ENCODE results near the gene WFIKKN2. TPM values are rescaled to one million over a fixed set of nuclear protein-coding genes. Genes with fewer than 3 reads are reported as not detected.

Gene WFIKKN2
- total RNA-seq, 4 donors from 2014 or later, result 0.16 TPM; not detected in 3

- TF ChIP-seq, protein P1, sequence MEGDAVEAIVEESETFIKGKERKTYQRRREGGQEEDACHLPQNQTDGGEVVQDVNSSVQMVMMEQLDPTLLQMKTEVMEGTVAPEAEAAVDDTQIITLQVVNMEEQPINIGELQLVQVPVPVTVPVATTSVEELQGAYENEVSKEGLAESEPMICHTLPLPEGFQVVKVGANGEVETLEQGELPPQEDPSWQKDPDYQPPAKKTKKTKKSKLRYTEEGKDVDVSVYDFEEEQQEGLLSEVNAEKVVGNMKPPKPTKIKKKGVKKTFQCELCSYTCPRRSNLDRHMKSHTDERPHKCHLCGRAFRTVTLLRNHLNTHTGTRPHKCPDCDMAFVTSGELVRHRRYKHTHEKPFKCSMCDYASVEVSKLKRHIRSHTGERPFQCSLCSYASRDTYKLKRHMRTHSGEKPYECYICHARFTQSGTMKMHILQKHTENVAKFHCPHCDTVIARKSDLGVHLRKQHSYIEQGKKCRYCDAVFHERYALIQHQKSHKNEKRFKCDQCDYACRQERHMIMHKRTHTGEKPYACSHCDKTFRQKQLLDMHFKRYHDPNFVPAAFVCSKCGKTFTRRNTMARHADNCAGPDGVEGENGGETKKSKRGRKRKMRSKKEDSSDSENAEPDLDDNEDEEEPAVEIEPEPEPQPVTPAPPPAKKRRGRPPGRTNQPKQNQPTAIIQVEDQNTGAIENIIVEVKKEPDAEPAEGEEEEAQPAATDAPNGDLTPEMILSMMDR (IDR thresholded peaks at IDR 0.05; ENCODE audit: low read depth), result no peak
Measured at GRCh38 chr17:50820651-50821050, 14.7 kb upstream of the WFIKKN2 start.

- TF ChIP-seq, protein P1 (IDR thresholded peaks at IDR 0.05; ENCODE audit: low read depth), result no peak
Measured at GRCh38 chr17:50822550-50822949, 12.8 kb upstream of the WFIKKN2 start.

DNA sequence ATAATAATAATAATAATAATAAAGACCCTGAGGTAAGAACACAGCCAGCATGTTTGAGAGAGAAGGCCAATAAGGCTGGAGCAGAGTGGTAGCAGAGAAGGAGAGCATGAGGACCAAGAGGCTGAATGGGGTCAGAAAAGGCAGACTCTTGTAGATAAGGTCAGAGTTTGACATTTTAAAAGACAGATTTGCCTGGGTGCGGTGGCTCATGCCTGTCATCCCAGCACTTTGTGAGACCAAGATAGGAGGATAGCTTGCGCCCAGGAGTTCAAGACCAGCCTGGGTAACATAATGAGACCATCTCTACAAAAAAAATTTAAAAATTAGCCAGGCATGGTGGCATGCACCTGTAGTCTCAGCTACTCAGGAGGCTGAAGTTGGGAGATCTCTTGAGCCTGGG lies 11.0 kb upstream of the WFIKKN2 start:
- TF ChIP-seq, protein P1 (IDR thresholded peaks at IDR 0.05; ENCODE audit: low read depth), result no peak

DNA sequence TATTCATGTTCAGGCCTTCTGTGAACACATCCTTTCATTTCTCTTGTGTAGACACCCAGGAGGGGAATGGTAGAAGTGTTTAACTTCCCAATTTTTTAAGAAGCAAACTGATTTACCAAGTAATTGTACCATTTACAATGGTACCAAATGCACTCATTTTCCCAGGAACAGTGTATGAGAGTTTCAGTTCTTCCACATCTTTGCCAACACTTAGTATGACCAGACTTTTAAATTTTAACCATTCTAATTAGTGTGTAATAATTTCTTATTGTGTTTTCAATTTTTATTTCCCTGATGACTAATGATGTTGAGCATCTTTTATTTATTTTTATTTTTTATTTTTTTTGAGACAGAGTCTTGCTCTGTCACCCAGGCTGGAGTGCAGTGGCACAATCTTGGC lies 10.2 kb upstream of the WFIKKN2 start:
- TF ChIP-seq, protein P1 (IDR thresholded peaks at IDR 0.05; ENCODE audit: low read depth), result no peak

- TF ChIP-seq, protein P1 (IDR thresholded peaks at IDR 0.05; ENCODE audit: low read depth), result no peak
Measured at GRCh38 chr17:50828508-50829170, 6.7 kb upstream of the WFIKKN2 start.

DNA sequence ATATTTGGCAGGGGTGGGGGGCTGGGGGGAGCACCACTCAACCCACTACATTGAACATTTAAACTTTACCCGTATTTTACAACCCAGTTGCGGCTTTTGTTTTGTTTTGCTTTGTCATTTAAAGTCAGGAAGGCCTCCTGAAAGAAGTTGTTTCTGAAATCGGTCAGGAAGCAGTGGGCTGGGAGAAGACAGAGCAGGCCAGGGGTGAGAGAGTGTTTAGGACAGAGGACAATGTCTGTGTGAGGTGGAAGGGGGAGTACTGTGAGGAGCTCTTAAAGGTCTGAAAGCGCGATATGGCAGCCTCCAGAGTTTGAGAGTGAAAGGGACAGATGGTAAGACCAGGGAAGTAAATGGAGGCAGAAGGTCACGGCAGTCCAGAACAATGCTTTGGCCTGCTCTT lies 6.1 kb upstream of the WFIKKN2 start:
- TF ChIP-seq, protein P1 (IDR thresholded peaks at IDR 0.05; ENCODE audit: low read depth), result no peak

DNA sequence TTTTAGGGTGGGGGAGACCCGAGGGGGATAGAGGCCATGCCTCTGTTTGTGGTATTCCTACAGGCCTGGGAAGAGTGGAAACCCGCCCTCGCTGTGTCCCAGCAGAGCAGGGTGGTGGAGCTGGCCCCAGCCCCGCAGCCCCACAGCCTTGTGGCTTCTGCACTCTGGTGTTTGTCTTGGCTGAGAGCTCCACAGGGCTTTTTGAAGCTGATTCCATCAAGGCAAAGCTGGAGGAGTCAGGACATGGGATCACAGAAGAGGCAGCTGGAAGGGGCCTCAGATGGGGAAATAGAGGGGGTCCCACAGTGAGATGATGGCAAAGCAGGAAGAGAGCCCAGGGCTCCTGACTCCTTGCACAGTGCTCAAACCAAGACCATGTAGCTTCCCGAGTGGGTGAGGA lies 5.0 kb upstream of the WFIKKN2 start:
- TF ChIP-seq, protein P1 (IDR thresholded peaks at IDR 0.05; ENCODE audit: low read depth), result no peak
